HG02938 (cell line): Measurements from ENCODE around the gene HYAL1.

ENCODE experiments used
- ATAC-seq: cut with Tn5 transposase; IDR thresholded peaks from one replicate; pipeline ENCODE4 v1.9.1; 2021; ENCODE audit warnings: mild to moderate bottlenecking, moderate library complexity; ENCODE audit not compliant: unreplicated experiment

Gene HYAL1

GRCh38 chr3:50303013-50303815 is at the start of gene HYAL1:
TSS of gene HYAL1 (minus strand) at chr3:50303574. CDS start at chr3:50302956, 618 bp downstream.
- ATAC-seq, result no peak

GRCh38 chr3:50352781-50353180 is 49.4 kb upstream of the HYAL1 start:
- no peak for ATAC-seq

GRCh38 chr3:50351323-50351697 is 47.9 kb upstream of the HYAL1 start:
- ATAC-seq, result no peak

GRCh38 chr3:50350527-50351322 is 47.4 kb upstream of the HYAL1 start, which contains the start of the genes CYB561D2 and NPRL2:
TSS of gene CYB561D2 (plus strand) at chr3:50350862. CDS start at chr3:50351434, 572 bp downstream.
TSS of gene NPRL2 (minus strand) at chr3:50350775. CDS start at chr3:50350652, 123 bp downstream.
- ATAC-seq, result peak; percentile 82

GRCh38 chr3:50350213-50350526 is 46.8 kb upstream of the HYAL1 start:
- no peak for ATAC-seq

- no peak for ATAC-seq
Measured at GRCh38 chr3:50347187-50347813, 43.9 kb upstream of the HYAL1 start.

- ATAC-seq, result no peak
Measured at GRCh38 chr3:50345586-50346234, 42.3 kb upstream of the HYAL1 start, which contains the start of gene ZMYND10. TSS of gene ZMYND10 (minus strand) at chr3:50345732. CDS start at chr3:50345579, 153 bp downstream.

- no peak for ATAC-seq
Measured at GRCh38 chr3:50345008-50345407, 41.6 kb upstream of the HYAL1 start.

- ATAC-seq, result no peak
Measured at GRCh38 chr3:50342813-50343633, 39.6 kb upstream of the HYAL1 start.

GRCh38 chr3:50341996-50342650 is 38.7 kb upstream of the HYAL1 start:
- ATAC-seq, result no peak

- no peak for ATAC-seq
Measured at GRCh38 chr3:50341537-50341936, 38.2 kb upstream of the HYAL1 start.

- ATAC-seq, result no peak
Measured at GRCh38 chr3:50340448-50341329, 37.3 kb upstream of the HYAL1 start, which contains the start of gene RASSF1. TSS of gene RASSF1 (minus strand) at chr3:50340836. CDS start at chr3:50340805, 31 bp downstream.

- ATAC-seq, result no peak
Measured at GRCh38 chr3:50340147-50340447, 36.7 kb upstream of the HYAL1 start.

- ATAC-seq, result no peak
Measured at GRCh38 chr3:50339485-50340146, 36.2 kb upstream of the HYAL1 start.

- no peak for ATAC-seq
Measured at GRCh38 chr3:50338965-50339364, 35.6 kb upstream of the HYAL1 start.

- ATAC-seq, result peak; percentile 68
Measured at GRCh38 chr3:50337175-50337861, 33.9 kb upstream of the HYAL1 start.

- ATAC-seq, result peak; percentile 14
Measured at GRCh38 chr3:50336452-50337174, 33.2 kb upstream of the HYAL1 start.
